GM19438 (cell line): ENCODE measurements around the gene CASP2.
"Not testable (repeated sequence)": the region's sequence is repeated elsewhere in the genome, so short reads cannot be mapped to it uniquely, and the experiment has no call there.

Experiments used
- ATAC-seq: cut with Tn5 transposase; IDR thresholded peaks from one replicate; pipeline ENCODE4 v1.9.1; 2021; ENCODE audit warnings: low read depth; ENCODE audit not compliant: unreplicated experiment

CASP2 gene

DNA sequence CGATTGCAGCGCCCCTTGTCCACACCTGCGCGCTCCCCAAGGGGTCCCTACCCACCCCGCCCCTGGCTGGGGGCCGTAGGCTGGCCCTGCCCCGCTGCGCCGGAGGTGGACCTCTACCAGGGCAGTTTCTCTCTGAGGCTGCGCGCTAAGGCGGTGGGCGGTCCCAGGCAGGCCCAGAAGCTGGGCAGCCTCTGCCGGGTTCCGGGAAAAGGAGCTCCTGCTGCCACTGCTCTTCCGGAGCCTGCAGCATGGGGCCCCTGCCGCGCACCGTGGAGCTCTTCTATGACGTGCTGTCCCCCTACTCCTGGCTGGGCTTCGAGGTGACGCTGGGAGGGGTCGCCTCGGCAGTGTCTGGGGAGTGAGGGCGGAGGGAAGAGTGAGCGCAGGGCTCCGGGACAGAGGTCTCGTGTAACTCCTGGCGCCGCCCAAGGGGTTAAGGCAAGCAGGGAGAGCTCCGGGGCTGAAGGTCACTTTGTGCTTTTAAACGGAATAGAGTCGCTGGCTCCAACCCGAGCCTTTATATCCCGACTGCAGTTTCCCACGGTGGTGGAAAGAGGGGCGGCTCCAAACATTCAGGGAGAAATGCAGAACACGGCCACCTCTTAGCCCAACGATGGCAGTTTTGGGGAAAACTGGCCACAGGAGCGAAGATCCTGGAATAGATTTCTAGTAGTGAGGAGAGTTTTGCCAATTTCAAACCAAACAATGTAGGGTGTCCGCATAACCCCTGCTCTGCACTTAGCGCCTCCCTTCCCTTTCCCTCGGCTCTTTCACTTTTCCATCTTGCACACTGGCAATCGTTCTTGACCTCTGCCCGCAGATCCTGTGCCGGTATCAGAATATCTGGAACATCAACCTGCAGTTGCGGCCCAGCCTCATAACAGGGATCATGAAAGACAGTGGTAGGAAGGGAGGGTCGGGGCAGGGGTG, 24.6 kb upstream of the CASP2 start, which contains the start of gene GSTK1:
Gene GSTK1 (plus strand): TSS at position 176 of the 930 bp plus-strand sequence. CDS start 73 bp downstream, at position 249.
- peak; percentile 97 for ATAC-seq

DNA sequence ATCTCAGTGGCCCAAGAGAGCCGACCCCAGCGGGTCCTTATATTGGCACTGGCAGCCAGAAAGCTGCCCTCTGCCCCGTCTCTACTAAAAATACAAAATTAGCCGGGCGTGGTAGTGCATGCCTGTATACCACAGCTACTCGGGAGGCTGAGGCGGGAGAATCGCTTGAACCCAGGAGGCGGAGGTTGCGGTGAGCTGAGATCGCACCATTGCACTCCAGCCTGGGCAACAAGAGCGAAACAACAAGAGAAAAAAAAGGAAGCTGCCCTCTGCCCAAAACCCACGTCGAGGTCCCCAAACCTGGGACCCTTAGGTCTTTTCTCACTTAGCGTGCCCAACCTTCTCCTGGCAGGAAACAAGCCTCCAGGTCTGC, 24.0 kb upstream of the CASP2 start:
- ATAC-seq = not testable (repeated sequence)

DNA sequence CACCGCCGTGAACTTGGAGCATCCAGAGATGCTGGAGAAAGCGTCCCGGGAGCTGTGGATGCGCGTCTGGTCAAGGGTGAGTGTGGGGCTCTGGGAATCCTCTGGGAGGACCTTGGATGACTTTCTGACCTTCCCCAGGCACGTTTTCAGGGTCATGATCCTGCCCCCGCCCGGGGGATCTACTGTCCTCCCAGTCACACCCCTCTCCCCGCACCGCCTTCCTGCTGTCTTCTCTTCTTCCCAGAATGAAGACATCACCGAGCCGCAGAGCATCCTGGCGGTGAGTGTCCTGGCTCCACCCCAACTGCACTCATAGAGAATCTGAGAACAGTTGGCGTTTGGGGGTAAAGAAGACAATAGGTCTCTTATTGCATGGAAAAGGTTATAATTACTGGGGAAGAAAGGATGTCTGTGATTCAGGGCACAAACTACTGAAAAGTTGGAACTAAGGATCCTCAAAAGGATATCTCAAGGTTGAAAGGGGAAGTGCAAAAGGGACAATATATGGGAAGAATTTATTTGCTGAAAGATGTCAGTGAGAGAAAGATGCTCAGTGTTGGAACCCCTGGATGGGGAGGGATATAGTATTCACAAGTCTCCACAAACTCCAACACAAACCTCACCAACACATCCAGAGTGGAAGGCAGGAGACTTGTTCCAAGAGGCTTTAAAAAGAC, 23.0 kb upstream of the CASP2 start:
- no peak for ATAC-seq

DNA sequence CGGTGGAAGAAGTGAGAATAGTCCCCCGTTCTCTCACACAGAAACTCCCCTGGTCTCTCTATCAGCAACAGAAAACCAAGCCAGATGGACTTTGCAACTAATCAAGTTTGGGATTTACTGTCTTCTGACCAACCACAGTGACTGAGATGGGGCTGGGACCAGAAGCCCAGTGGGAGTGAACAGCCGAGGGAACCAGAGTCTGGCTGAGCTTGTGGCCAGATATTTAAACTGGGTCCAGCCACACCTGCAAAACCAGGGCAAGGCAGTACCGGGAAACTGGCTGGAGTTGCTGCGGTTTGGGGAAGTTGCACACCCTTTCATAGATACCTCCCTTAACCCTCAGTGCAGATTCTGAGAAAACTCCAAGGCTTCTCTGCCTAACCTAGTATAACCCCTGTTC, 18.9 kb upstream of the CASP2 start:
- no peak for ATAC-seq

DNA sequence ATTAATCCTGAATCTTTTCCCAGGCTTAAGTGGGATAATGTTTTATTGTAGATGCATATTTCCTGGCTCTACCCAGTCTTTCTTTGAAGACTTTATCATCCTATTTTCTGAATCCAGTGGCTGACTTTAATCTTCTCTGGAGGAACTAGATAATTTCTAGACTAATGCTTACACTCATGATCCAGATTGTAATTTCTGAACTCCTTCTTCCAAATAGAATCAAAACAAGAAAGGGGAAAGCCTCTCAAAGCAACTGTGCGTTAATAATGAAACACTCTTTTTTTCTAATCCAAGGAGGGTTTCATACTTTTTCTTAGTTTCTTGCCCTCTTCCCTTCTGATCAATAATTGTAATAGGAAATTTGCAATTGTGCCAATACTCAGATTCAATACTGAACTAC, 16.9 kb upstream of the CASP2 start:
- no peak for ATAC-seq

DNA sequence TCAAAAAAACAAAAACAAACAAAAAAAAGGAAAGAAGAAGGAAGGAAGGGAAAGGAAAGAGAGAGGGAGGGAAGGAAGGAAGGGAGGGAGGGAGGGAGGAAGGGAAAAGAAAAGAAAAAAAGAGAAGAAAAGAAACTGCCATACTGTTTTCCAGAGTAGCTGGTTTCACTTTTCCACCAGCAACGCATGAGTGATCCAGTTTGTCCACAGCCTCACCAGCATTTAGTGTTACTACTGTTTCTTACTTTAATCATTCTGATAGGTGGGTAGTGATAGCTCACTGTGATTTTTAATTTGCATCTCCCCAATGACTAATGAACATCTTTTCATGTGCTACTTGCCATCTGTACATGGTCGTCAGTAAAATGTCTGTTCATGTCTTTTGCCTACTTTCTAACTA, 15.3 kb upstream of the CASP2 start:
- no peak for ATAC-seq

DNA sequence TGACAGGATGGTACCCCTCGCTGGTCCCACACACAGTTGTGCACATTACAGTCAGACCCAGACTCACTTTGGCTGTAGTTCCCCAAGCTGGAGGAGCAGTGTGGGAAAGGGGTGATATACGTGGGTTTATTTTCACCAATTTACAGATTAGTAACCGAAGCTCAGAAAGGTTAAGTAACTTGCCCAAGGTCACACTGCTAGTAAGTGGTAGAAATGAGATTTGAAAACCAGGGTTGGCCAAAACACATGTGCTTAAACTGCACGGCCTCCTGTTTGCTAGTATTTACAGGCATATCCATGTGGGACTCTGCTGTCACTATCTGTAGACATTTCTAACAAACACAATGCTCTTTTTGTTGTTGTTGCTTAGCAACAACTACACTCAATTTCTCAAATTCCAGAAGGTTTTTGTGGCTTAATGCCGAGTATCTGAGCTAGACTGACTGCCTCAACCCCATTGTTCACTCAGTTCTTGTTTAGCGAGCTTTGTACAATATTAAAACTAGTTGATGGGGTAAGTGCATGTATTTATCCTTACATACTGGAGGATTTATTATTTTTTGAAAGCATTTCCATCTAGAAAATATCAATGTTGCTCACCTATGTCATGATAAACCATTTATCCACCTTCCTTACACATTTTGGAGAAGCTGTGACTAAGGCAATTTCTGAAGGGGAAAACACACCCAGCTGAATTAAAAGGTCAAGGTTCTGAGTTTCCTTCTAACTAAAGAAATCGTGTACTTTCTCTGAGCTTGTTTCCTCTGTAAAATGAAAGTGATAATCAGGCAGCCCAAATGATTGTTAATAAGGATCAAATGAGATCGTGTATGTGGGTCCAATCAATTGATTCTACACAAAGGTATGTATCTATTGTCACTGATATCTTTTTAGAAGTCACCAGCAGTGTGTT, 8.7 kb upstream of the CASP2 start:
- no peak for ATAC-seq

DNA sequence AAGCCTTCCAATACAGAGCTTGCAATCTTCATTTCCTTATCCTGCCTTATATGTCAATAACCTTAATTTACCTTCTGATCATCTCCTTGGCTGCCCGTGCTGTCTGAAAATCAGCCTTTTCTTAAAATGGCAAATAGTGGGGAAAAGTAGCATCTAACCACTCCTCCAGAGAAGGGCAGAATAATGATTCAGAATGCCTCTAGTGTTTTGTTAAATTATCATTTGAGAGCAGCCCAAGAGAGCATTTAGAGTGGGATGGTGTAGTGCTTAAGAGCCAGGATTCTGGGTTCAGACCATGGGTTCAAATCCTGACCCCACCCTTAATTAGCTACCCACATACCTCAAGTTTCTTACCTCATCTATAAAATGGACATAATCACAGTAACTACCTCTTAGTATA, 8.0 kb upstream of the CASP2 start:
- ATAC-seq = no peak

DNA sequence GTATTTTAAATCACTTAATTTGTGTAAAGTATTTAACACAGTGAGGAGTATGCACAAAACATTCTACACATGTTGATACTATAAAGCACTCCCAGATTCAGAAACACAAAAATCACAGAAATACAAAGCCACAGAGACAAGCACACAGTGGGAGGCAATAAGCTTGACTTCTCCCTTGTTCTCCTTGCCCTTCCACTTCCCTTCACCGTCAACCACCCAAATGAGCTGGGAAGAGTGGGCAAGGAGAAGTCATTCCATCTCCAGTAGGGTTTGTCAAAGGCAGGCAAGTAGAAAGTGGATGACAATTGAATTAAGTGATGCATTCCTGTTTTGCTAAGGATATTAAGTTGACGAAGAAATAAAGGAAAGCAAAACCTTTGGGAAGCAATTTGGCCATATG, 7.6 kb upstream of the CASP2 start:
- no peak for ATAC-seq

DNA sequence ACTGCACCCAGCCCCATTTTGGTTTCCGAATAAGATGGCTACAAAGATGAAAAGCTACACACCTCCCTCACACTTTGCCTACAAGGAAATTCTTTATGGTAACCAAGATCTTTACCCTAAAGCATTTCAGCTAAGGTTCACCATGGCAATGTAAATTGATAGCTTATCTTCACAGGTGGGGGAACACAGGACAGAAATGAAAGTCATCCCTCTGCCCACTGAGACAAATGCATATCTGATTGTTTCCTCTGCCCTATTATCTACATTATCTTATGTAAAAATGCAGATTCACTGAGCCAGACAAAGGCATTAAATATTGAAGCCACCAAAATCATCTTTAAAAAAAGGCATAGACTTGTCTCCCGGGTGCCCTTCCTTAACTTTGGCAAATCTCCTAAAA, 6.6 kb upstream of the CASP2 start:
- no peak for ATAC-seq

DNA sequence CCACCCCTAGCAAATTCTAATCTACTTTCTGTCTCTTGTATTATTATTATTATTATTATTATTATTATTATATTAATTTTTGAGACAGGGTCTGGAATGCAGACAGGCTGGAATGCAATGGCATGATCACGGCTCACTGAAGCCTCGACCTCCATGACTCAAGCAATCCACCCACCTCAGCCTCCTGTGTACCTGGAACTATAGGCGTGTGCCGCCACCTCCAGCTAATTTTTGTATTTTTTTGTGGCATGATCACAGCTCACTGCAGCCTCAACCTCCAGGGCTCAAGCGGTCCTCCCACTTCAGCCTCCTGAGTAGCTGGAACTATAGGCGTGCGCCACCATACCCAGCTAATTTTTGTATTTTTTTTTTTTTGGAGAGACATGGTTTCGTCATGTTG, 6.0 kb upstream of the CASP2 start:
- no peak for ATAC-seq

DNA sequence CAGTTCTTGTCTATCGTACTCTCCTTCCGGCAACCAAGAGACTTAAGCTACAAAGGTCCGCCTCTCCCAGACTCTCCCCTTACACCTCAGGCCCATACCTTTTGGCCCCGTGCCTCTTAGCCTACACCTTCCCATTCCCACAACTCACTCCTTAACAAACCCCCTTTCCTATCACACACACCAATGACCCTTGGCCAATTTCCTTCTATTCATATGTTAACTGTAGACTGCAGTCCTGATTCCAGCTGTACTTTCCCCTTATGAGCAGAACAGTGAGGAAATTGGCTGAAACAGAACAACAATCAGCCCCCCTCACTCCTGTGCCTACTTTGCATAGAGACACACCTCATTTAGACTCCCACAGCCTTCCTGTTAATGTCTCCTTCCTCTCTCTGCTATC, 4.8 kb upstream of the CASP2 start:
- no peak for ATAC-seq

DNA sequence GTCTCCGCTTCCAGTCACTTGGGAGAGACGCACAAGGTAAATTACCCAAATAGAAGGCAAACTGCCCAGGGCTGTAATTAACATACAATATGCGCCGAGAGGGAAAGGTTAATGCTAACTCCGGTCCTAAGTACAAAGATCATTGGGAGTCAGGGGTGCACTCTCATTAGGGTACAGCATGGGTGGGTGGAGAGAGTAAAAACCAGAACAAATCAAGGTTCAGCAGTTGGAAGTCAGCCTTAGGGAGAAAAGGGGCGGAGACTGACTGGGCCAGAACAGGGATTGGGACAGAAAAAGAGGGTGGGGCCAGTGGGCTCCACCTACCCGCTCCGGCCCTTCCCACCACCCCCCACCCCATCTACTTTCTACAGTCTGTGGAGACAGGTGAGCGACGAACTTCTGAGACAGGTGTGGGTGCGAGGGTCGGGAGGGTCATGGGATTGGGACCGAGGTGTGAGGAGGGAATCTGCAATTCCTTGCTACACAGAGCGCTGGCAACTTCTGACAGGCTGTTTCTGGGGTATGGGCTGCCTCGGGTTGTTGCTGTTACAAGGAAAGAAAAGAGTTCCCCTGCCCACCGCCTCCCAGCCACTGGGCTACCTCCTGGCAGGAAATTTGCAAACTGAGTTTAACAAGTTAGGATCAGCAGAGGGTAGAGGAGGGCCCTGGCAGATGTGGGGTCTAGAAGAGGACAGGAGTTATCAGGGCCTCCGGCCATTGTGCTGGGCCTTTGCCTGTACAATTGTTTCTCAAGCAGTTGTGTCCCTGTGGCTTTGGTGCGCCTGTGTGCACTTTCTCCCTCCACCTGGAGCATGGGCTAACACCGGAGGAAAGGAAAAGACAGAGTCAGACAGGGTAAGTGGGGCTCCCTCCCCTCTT, 3.3 kb upstream of the CASP2 start, which contains the start of gene TMEM139:
Gene TMEM139 (plus strand): TSS at position 368 of the 879 bp plus-strand sequence. CDS start 1,000 bp downstream, outside the sequence.
- ATAC-seq = no peak

DNA sequence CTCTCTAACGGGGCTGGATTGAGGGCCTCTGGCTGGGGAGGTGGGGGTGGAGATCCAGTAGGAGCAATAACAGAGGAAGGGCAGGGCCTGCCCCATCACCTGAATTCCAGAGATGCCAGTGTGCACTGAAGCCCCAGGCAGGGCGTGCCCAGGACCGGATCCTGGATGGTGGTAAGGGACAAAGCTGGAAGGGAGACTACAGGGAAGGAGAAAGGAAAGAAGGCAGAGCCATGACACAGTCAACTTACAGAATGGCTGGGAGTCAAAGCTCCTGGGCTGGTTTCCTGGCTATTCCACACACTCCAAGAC, 2.7 kb upstream of the CASP2 start:
- no peak for ATAC-seq

DNA sequence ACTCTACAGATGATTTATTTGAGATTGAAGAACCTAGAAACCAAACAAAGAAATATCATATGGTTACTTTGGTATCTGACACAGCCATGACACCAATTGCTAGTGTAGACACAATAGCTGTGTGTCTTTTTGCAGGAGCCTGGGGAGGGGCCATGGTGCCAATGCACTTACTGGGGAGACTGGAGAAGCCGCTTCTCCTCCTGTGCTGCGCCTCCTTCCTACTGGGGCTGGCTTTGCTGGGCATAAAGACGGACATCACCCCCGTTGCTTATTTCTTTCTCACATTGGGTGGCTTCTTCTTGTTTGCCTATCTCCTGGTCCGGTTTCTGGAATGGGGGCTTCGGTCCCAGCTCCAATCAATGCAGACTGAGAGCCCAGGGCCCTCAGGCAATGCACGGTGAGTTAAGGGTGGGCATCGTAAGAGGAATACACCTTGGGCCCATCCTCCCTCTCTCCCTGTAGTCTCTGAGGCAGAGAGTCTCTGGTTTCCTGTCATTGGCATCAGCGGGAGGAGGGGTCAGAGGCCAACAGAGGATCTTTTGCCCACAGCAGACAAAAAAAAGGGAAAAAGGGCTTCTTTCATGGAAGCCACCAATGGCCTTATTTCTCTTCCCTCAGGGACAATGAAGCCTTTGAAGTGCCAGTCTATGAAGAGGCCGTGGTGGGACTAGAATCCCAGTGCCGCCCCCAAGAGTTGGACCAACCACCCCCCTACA, 2.2 kb upstream of the CASP2 start:
- ATAC-seq = no peak

DNA sequence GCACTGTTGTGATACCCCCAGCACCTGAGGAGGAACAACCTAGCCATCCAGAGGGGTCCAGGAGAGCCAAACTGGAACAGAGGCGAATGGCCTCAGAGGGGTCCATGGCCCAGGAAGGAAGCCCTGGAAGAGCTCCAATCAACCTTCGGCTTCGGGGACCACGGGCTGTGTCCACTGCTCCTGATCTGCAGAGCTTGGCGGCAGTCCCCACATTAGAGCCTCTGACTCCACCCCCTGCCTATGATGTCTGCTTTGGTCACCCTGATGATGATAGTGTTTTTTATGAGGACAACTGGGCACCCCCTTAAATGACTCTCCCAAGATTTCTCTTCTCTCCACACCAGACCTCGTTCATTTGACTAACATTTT, 1.6 kb upstream of the CASP2 start:
- no peak for ATAC-seq

DNA sequence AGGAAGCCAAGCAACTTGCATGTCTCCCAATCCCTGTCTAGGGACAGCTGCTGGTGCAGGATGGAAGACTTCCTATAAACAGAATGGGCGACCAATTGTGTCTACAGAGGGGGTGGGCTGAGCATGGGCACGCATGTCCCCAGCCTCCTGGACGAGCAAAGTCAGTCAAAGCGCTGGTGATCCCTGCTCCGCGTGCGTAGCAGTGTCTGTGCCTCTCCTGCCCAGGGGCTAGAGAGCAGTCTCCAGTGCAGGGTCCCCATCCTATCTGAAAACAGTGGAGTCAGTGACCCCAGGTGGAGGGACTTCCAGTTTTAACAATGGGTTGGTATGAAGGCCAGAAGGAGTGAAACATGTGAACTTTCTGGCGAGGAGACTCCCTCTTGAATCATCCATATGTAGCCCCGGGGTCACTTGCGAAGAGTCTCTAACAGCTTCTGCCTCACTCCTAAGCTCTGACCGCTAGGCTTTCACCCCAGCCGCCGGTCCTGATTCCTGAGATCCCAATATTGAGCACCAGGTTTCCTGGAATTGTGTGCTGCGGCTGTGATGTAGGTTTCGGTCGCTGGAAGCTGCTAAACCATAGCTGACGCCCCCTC, 714 bp upstream of the CASP2 start:
- ATAC-seq = no peak

DNA sequence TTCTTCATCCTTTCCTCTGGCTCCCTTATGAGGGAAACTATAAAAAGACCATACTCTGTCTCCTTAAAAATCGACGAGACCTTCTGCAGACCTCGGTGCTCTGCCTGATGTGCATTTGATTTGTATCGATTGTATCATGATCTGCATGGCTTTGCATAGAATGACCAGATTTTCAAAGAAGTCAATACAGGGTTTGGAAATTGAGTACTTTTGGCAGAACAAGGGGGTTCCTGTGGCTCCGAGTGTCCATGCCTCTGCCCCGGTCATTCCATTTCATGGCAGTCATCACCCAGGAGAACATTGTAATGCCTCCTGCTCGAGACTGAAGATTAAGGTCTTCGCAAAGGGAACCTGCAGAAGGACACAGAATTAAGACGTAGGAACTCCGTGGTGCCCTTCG, 685 bp downstream of the CASP2 start:
- ATAC-seq = no peak

DNA sequence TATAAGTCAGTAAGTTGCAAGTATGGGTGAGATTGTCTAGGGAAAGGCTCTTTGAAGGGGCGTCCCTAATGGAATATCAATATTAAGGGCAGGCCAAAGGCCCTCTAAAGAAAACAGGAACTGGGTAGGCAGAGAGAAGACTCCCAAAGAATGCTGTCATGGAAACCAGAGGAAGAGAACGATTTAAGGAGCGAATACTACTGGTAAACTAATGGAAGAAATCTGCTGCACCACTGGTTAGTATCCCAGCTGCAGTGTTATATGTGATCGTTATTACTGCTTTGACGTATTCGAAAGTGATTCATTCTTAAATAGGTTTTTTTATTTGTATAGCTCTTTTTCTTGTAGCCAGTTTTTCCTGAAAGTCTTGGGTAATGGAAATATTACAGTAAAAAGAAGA, 1.3 kb downstream of the CASP2 start:
- no peak for ATAC-seq
